IPS-15b (cell line): ENCODE measurements around the gene C17orf107.

Experiments used
- H3K27me3 ChIP-seq: one replicate; pipeline ENCODE4 v1.6.1; 2013; ENCODE audit warnings: low read length; ENCODE audit not compliant: control insufficient read depth, insufficient read depth
- H3K36me3 ChIP-seq: one replicate; pipeline ENCODE4 v1.6.1; 2013; ENCODE audit warnings: low read length; ENCODE audit not compliant: control insufficient read depth, insufficient read depth
- H3K4me1 ChIP-seq: one replicate; pipeline ENCODE4 v1.6.1; 2013; ENCODE audit warnings: mild to moderate bottlenecking, low read length; ENCODE audit not compliant: control insufficient read depth, insufficient read depth
- H3K4me3 ChIP-seq: one replicate; pipeline ENCODE4 v1.5.1; 2013; ENCODE audit warnings: low read depth, low read length
- H3K9ac ChIP-seq: one replicate; pipeline ENCODE4 v1.6.1; 2013; ENCODE audit warnings: low read depth, mild to moderate bottlenecking, low read length
- H3K9me3 ChIP-seq: one replicate; pipeline ENCODE4 v1.6.1; 2013; ENCODE audit warnings: mild to moderate bottlenecking, low read length; ENCODE audit not compliant: control insufficient read depth, insufficient read depth

C17orf107 gene

GRCh38 chr17:4896332-4897197 is 2.8 kb upstream of the C17orf107 start:
- H3K4me1 ChIP-seq, result peaks cover 2% of the 10 kb centered on the region
- H3K9me3 ChIP-seq, result no peaks in the 10 kb centered on the region
- H3K27me3 ChIP-seq, result no peaks in the 10 kb centered on the region
- no peak overlapping the region for H3K9ac ChIP-seq
- no peak overlapping the region for H3K4me3 ChIP-seq
- peaks cover 41% of the 10 kb centered on the region for H3K36me3 ChIP-seq

GRCh38 chr17:4897198-4897687 is 2.1 kb upstream of the C17orf107 start:
- Histone ChIP-seq H3K9me3 (no peaks in the 10 kb centered on the region), H3K9ac (no peak overlapping the region), H3K4me3 (no peak overlapping the region), H3K36me3 (peaks cover 40% of the 10 kb centered on the region), H3K27me3 (no peaks in the 10 kb centered on the region), H3K4me1 (peaks cover 2% of the 10 kb centered on the region)

GRCh38 chr17:4897785-4898184 is 1.6 kb upstream of the C17orf107 start:
- no peak overlapping the region for H3K4me3 ChIP-seq
- peaks cover 2% of the 10 kb centered on the region for H3K4me1 ChIP-seq
- H3K9ac ChIP-seq, result no peak overlapping the region
- H3K27me3 ChIP-seq, result no peaks in the 10 kb centered on the region
- H3K36me3 ChIP-seq, result peaks cover 35% of the 10 kb centered on the region
- H3K9me3 ChIP-seq, result no peaks in the 10 kb centered on the region

- H3K27me3 ChIP-seq, result no peaks in the 10 kb centered on the region
- peak overlapping the region; percentile 92 for H3K4me3 ChIP-seq
Observed at GRCh38 chr17:4898351-4898750, 985 bp upstream of the C17orf107 start.

GRCh38 chr17:4898927-4899326 is 409 bp upstream of the C17orf107 start:
- Histone ChIP-seq H3K9ac (peak overlapping the region; percentile 73), H3K4me3 (peak overlapping the region; percentile 92), H3K9me3 (no peaks in the 10 kb centered on the region), H3K27me3 (no peaks in the 10 kb centered on the region), H3K36me3 (peaks cover 25% of the 10 kb centered on the region), H3K4me1 (peaks cover 7% of the 10 kb centered on the region)

More at GRCh38 chr17:4898351-4898750, 985 bp upstream of the C17orf107 start:
- peaks cover 4% of the 10 kb centered on the region for H3K4me1 ChIP-seq
- H3K9ac ChIP-seq, result peak overlapping the region; percentile 73
- H3K36me3 ChIP-seq, result peaks cover 31% of the 10 kb centered on the region
- H3K9me3 ChIP-seq, result no peaks in the 10 kb centered on the region

- no peaks in the 10 kb centered on the region for H3K9me3 ChIP-seq
- H3K4me1 ChIP-seq, result peaks cover 7% of the 10 kb centered on the region
- H3K36me3 ChIP-seq, result peaks cover 11% of the 10 kb centered on the region
- peak overlapping the region; percentile 66 for H3K9ac ChIP-seq
- peak overlapping the region; percentile 92 for H3K4me3 ChIP-seq
- H3K27me3 ChIP-seq, result no peaks in the 10 kb centered on the region
Observed at GRCh38 chr17:4900231-4901107, 1.1 kb downstream of the C17orf107 start.

GRCh38 chr17:4901108-4901647 is 1.8 kb downstream of the C17orf107 start:
- H3K9me3 ChIP-seq, result no peaks in the 10 kb centered on the region
- H3K9ac ChIP-seq, result no peak overlapping the region
- H3K4me1 ChIP-seq, result peaks cover 7% of the 10 kb centered on the region
- peak overlapping the region; percentile 92 for H3K4me3 ChIP-seq
- H3K27me3 ChIP-seq, result no peaks in the 10 kb centered on the region
- H3K36me3 ChIP-seq, result peaks cover 11% of the 10 kb centered on the region

GRCh38 chr17:4901648-4902344 is 2.5 kb downstream of the C17orf107 start:
- Histone ChIP-seq H3K27me3 (no peaks in the 10 kb centered on the region), H3K4me3 (no peak overlapping the region), H3K36me3 (peaks cover 5% of the 10 kb centered on the region), H3K4me1 (peaks cover 7% of the 10 kb centered on the region), H3K9ac (no peak overlapping the region), H3K9me3 (no peaks in the 10 kb centered on the region)

GRCh38 chr17:4902540-4902939 is 3.2 kb downstream of the C17orf107 start:
- Histone ChIP-seq H3K4me3 (no peak overlapping the region), H3K9me3 (no peaks in the 10 kb centered on the region), H3K36me3 (peaks cover 3% of the 10 kb centered on the region), H3K4me1 (peaks cover 7% of the 10 kb centered on the region), H3K9ac (no peak overlapping the region), H3K27me3 (no peaks in the 10 kb centered on the region)

GRCh38 chr17:4903051-4903818 is 3.9 kb downstream of the C17orf107 start, which contains the start of gene CHRNE:
TSS of gene CHRNE (minus strand) at chr17:4903098. CDS start at chr17:4903063, 35 bp downstream.
- peaks cover 3% of the 10 kb centered on the region for H3K36me3 ChIP-seq
- no peak within 1 kb of the TSS for H3K9ac ChIP-seq
- H3K27me3 ChIP-seq, result no peaks in the 10 kb centered on the region
- H3K9me3 ChIP-seq, result no peaks in the 10 kb centered on the region
- H3K4me3 ChIP-seq, result no peak within 1 kb of the TSS
- peaks cover 6% of the 10 kb centered on the region for H3K4me1 ChIP-seq
